ENCODE data around the gene ATOH8. TPM values are rescaled to one million over a fixed set of nuclear protein-coding genes. Genes with fewer than 3 reads are reported as not detected.
"Not testable (repeated sequence)": the region's sequence is repeated elsewhere in the genome, so short reads cannot be mapped to it uniquely, and the experiment has no call there.

Gene ATOH8
- polyA plus RNA-seq, 1 of the 3 experiments (the other 2 are of a cell fraction), result 5.6 TPM

DNA sequence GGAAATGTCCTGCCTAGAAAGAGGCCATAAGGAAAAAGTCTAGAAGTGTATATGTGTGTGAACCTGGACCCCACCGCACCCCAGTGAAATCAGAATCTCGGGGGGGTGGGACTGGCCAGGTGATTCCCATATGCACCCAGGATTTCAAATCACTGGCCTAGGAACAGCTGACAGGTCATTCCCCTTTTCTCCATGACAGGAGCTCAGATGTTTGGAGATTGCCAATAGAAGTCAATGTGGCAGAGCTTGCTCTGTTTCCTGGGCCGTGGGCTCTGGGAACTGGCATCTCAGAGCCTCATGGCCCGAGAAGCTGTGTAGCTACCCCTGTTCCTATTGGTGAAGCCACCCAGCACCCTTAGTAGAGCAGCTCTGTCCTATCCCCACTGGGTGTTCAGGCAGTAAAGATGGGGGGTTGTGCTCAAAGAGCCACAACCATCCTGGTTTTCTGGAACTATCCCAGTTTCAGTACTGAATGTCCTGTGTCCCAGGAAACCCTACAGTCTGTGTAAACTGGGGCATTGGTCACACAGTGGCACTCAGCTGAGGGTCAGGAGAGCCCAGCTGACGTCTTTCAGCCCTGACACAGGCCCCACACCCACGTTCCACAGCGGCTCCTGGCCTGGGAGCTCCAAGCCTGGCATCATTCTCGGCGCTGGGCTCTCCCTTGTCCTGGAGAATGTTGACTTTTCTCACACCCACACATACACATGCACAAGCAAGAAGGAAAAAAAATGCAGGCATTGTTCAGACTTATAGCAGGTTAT, 40.8 kb upstream of the ATOH8 start:
- Histone ChIP-seq H3F3A (replicated peaks; ENCODE audit: insufficient read depth) (peaks cover 8% of the 10 kb centered on the region), H2AFZ (ENCODE audit: low read depth) (no peak overlapping the region), H3K36me3 (replicated peaks in 1 of 2; ENCODE audit: control insufficient read depth in 1 of 2, insufficient read depth in 2 of 2, low read length in 1 of 2) (no peaks in the 10 kb centered on the region), H3K79me2 (ENCODE audit: insufficient read depth) (no peaks in the 10 kb centered on the region), H3K9me2 (no peaks in the 10 kb centered on the region), H3K4me2 (no peak overlapping the region), H3K9me3 (no peaks in the 10 kb centered on the region), H4K20me1 (ENCODE audit: insufficient read depth) (no peaks in the 10 kb centered on the region), H3K9ac (no peak overlapping the region), H3K4me3 (ENCODE audit: low read depth in 2 of 2, low read length in 1 of 2) (no peak overlapping the region), H3K27ac (ENCODE audit: low read depth in 2 of 2, low read length in 1 of 2) (no peak overlapping the region), H3K4me1 (ENCODE audit: control insufficient read depth in 1 of 2, insufficient read depth in 2 of 2, low read depth in 1 of 2, low read length in 1 of 2) (peaks cover 9 to 16% of the 10 kb centered on the region in 2 experiments; a peak in 3 of 4 replicates), H3K27me3 (ENCODE audit: insufficient read depth) (no peaks in the 10 kb centered on the region)
- WGBS (ENCODE audit: low lambda C conversion rate), result 57% methylated on average over 7 of the region's 9 CpGs
- CTCF ChIA-PET, result interaction anchor here (0.9 to 7.2 kb wide), 8 partner anchors 16 to 103 kb away, joined by 3 to 65 read pairs (median 12); no protein-coding TSS in a partner anchor
- TF ChIP-seq, protein P1, sequence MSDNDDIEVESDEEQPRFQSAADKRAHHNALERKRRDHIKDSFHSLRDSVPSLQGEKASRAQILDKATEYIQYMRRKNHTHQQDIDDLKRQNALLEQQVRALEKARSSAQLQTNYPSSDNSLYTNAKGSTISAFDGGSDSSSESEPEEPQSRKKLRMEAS (IDR thresholded peaks at IDR 0.05; ENCODE audit: low read depth), result no peak
- TF ChIP-seq FOSL2 (IDR thresholded peaks at IDR 0.05; ENCODE audit: borderline replicate concordance, low read depth) (no peak), FOXM1 (IDR thresholded peaks at IDR 0.05; ENCODE audit: low read depth) (no peak), NFIC (IDR thresholded peaks at IDR 0.05; ENCODE audit: borderline replicate concordance) (no peak), RXRA (IDR thresholded peaks at IDR 0.05; ENCODE audit: borderline replicate concordance, low read depth) (no peak), YY1 (IDR thresholded peaks at IDR 0.05; ENCODE audit: low read depth) (no peak)
- TF ChIP-seq, protein P2, sequence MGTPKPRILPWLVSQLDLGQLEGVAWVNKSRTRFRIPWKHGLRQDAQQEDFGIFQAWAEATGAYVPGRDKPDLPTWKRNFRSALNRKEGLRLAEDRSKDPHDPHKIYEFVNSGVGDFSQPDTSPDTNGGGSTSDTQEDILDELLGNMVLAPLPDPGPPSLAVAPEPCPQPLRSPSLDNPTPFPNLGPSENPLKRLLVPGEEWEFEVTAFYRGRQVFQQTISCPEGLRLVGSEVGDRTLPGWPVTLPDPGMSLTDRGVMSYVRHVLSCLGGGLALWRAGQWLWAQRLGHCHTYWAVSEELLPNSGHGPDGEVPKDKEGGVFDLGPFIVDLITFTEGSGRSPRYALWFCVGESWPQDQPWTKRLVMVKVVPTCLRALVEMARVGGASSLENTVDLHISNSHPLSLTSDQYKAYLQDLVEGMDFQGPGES (IDR thresholded peaks at IDR 0.05; ENCODE audit: low read depth, low read length), result no peak
- no peak for DNase-seq
- POLR2A ChIA-PET, result no interaction called here

DNA sequence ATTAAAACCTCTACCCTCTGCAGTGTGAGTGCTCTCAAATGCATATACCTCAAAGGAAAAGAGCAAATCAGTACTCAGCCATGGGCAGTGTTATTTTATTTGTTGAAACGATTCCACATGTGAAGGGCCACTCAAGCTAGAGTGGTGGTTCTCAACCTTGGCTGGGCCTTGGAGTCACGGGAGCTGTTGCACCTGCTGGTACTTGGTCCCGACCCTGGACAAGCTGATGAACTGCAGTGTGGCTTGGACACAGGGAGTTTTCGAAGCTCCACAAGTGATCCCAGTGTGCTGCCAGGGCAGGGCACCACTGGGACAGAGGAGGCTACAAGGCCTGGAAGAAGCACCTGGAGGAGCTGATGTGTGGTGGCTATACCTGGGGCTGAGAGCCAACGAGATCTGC, 40.0 kb upstream of the ATOH8 start:
- no peak overlapping the region for H3K27ac ChIP-seq (ENCODE audit: low read depth in 2 of 2, low read length in 1 of 2)
- peaks cover 9% of the 10 kb centered on the region for H3F3A ChIP-seq (replicated peaks; ENCODE audit: insufficient read depth)
- POLR2A ChIA-PET, result no interaction called here
- 94% methylated on average over 4 of the region's 5 CpGs for WGBS (ENCODE audit: low lambda C conversion rate)
- no peak overlapping the region for H2AFZ ChIP-seq (ENCODE audit: low read depth)
- CTCF ChIA-PET, result interaction anchor here (1.2 to 8.6 kb wide), 6 partner anchors 7 to 102 kb away, joined by 4 to 101 read pairs (median 14); no protein-coding TSS in a partner anchor
- H3K4me2 ChIP-seq, result no peak overlapping the region
- H3K9ac ChIP-seq, result no peak overlapping the region
- H3K9me2 ChIP-seq, result no peaks in the 10 kb centered on the region
- H3K36me3 ChIP-seq (replicated peaks in 1 of 2; ENCODE audit: control insufficient read depth in 1 of 2, insufficient read depth in 2 of 2, low read length in 1 of 2), result no peaks in the 10 kb centered on the region
- no peaks in the 10 kb centered on the region for H3K79me2 ChIP-seq (ENCODE audit: insufficient read depth)
- H3K4me1 ChIP-seq (ENCODE audit: control insufficient read depth in 1 of 2, insufficient read depth in 2 of 2, low read depth in 1 of 2, low read length in 1 of 2), result peaks cover 12 to 20% of the 10 kb centered on the region in 2 experiments; a peak in 3 of 4 replicates
- no peak for DNase-seq
- H4K20me1 ChIP-seq (ENCODE audit: insufficient read depth), result no peaks in the 10 kb centered on the region
- H3K4me3 ChIP-seq (ENCODE audit: low read depth in 2 of 2, low read length in 1 of 2), result no peak overlapping the region
- TF ChIP-seq YY1 (IDR thresholded peaks at IDR 0.05; ENCODE audit: low read depth), result no peak
- TF ChIP-seq, protein P2 (IDR thresholded peaks at IDR 0.05; ENCODE audit: low read depth, low read length), result no peak
- TF ChIP-seq FOSL2 (IDR thresholded peaks at IDR 0.05; ENCODE audit: borderline replicate concordance, low read depth), result no peak
- no peak for TF ChIP-seq NFIC (IDR thresholded peaks at IDR 0.05; ENCODE audit: borderline replicate concordance)
- TF ChIP-seq NRF1 (IDR thresholded peaks at IDR 0.05; ENCODE audit: low read depth, low read length), result no peak
- no peak for TF ChIP-seq TEAD4 (IDR thresholded peaks at IDR 0.05; ENCODE audit: borderline replicate concordance, insufficient read depth)
- TF ChIP-seq, protein P3, sequence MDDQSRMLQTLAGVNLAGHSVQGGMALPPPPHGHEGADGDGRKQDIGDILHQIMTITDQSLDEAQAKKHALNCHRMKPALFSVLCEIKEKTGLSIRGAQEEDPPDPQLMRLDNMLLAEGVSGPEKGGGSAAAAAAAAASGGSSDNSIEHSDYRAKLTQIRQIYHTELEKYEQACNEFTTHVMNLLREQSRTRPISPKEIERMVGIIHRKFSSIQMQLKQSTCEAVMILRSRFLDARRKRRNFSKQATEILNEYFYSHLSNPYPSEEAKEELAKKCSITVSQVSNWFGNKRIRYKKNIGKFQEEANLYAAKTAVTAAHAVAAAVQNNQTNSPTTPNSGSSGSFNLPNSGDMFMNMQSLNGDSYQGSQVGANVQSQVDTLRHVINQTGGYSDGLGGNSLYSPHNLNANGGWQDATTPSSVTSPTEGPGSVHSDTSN (IDR thresholded peaks at IDR 0.05), result no peak
- no peak for TF ChIP-seq RXRA (IDR thresholded peaks at IDR 0.05; ENCODE audit: borderline replicate concordance, low read depth)
- no peak for TF ChIP-seq FOXM1 (IDR thresholded peaks at IDR 0.05; ENCODE audit: low read depth)
- TF ChIP-seq SMC3 (IDR thresholded peaks at IDR 0.05; ENCODE audit: low read depth, low read length), result no peak
- no peak for TF ChIP-seq GATA2 (CRISPR knock-in tag; IDR thresholded peaks at IDR 0.05)
- no peak for TF ChIP-seq RFX5 (IDR thresholded peaks at IDR 0.05; ENCODE audit: low read length)
- TF ChIP-seq TAF1 (IDR thresholded peaks at IDR 0.05; ENCODE audit: borderline replicate concordance, low read depth, low read length), result no peak
- no peaks in the 10 kb centered on the region for H3K9me3 ChIP-seq
- no peaks in the 10 kb centered on the region for H3K27me3 ChIP-seq (ENCODE audit: insufficient read depth)

DNA sequence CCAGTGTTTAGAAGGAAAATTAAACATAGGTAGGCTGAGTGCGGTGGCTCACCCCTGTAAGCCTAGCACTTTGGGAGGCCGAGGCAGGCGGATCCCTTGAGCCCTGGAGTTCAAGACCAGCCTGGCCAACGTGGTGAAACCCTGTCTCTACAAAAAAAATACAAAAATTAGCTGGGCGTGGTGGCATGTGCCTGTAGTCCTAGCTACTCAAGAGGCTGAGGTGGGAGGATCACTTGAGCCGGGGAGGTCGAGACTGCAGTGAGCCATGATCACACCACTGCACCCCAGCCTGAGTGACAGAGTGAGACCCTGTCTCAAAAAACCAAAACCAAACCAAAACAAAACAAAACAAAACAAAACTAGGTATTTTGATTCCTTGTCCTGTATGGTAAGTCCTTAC, 39.4 kb upstream of the ATOH8 start:
- WGBS (ENCODE audit: low lambda C conversion rate), result 80% methylated on average over 7 of the region's 7 CpGs
- H3K4me3 ChIP-seq (ENCODE audit: low read depth in 2 of 2, low read length in 1 of 2); H4K20me1 ChIP-seq (ENCODE audit: insufficient read depth); H3K27ac ChIP-seq (ENCODE audit: low read depth in 2 of 2, low read length in 1 of 2); H3F3A ChIP-seq (replicated peaks; ENCODE audit: insufficient read depth); H3K4me2 ChIP-seq; DNase-seq; H3K9ac ChIP-seq; POLR2A ChIA-PET; H3K79me2 ChIP-seq (ENCODE audit: insufficient read depth); H2AFZ ChIP-seq (ENCODE audit: low read depth); H3K27me3 ChIP-seq (ENCODE audit: insufficient read depth); H3K9me3 ChIP-seq; H3K9me2 ChIP-seq; H3K36me3 ChIP-seq (replicated peaks in 1 of 2; ENCODE audit: control insufficient read depth in 1 of 2, insufficient read depth in 2 of 2, low read length in 1 of 2): not testable (repeated sequence)
- H3K4me1 ChIP-seq (ENCODE audit: control insufficient read depth in 1 of 2, insufficient read depth in 2 of 2, low read depth in 1 of 2, low read length in 1 of 2), result peaks cover 12 to 26% of the 10 kb centered on the region in 2 experiments; a peak in 3 of 4 replicates
- CTCF ChIA-PET, result interaction anchor here (1.2 to 8.6 kb wide), 7 partner anchors 7 to 102 kb away, joined by 4 to 101 read pairs (median 13); no protein-coding TSS in a partner anchor

Data from SK-N-SH (cell line).